K562 (cell line): ENCODE data around the gene HOXD13. TPM values are rescaled to one million over a fixed set of nuclear protein-coding genes. Genes with fewer than 3 reads are reported as not detected.
A peak's percentile ranks its signal among the peaks of the same experiment; 100 is the strongest.

Experiments
- ATAC-seq: fragments of 200-7000 bp; cut with Tn5 transposase; 3 replicates; pipeline ENCODE4 v1.9.1; 2020; ENCODE audit warnings: moderate library complexity
- BruUV-seq: library from RNA; stranded (reverse); fragments of 400-500 nt; replicated peaks from 2 replicates; lab custom pipeline; 2021; lab: Mats Ljungman, UMichigan
- CTCF ChIA-PET: fragments of 300-600 bp; formaldehyde crosslinking; extraction: SDS; loops from one replicate; lab custom pipeline; 2021; ENCODE audit warnings: low intra/inter-chr PET ratio; lab: Yijun Ruan, JAX
- POLR2A ChIA-PET: fragments of 300-600, 350-650 bp; sonication (Branson Sonifier 250); formaldehyde crosslinking; extraction: SDS; loops from one replicate; lab custom pipeline; 2021; ENCODE audit warnings: antibody characterized with exemption, inconsistent platforms; lab: Yijun Ruan, JAX
- DNase-seq, 4 experiments: peaks; one replicate each; pipeline versions ENCODE4 v3.0.0 to v3.0.0-alpha.2; 2011 to 2018; ENCODE audit warnings: low spot score in 3 of 4, mixed read lengths in 3 of 4; ENCODE audit errors: extremely low read depth in 1 of 4
- FAIRE-seq: peaks from 2 replicates; lab custom pipeline; 2011; peaks lifted over from hg19 to GRCh38; lab: Jason Lieb, UNC
- H2AFZ ChIP-seq: 2 replicates; pipeline ENCODE4 v1.6.0; 2011; ENCODE audit warnings: low read depth, low read length, control low read depth, inconsistent platforms
- H3K27ac ChIP-seq: fragments of 200-600 bp; 3 replicates; pipeline ENCODE4 v1.8.0; 2011; ENCODE audit warnings: low read depth, mild to moderate bottlenecking, control low read depth, inconsistent platforms, low read length, moderate library complexity, mixed read lengths; ENCODE audit errors: extremely low read depth
- H3K27me3 ChIP-seq, 2 experiments: fragments of 300-600 bp in 1 of 2; 2 replicates in 1 of 2; 3 replicates in 1 of 2; pipeline versions ENCODE4 v1.6.0 to v1.8.0; 2011; ENCODE audit warnings: inconsistent platforms in 2 of 2, low read length in 2 of 2, mild to moderate bottlenecking in 1 of 2, mixed read lengths in 1 of 2, moderate library complexity in 1 of 2; ENCODE audit not compliant: control insufficient read depth in 2 of 2, insufficient read depth in 2 of 2
- H3K36me3 ChIP-seq: fragments of 300-600 bp; 3 replicates; pipeline ENCODE4 v1.8.0; 2011; ENCODE audit warnings: mild to moderate bottlenecking, low read length, inconsistent platforms; ENCODE audit not compliant: control insufficient read depth, insufficient read depth
- H3K4me1 ChIP-seq, 2 experiments: fragments of 200-600 bp in 1 of 2; replicated peaks in 1 of 2; 2 replicates in 1 of 2; 3 replicates in 1 of 2; pipeline versions ENCODE4 v1.5.1 to v1.8.0; 2011; ENCODE audit warnings: inconsistent platforms in 2 of 2, low read length in 2 of 2, mild to moderate bottlenecking in 1 of 2, mixed read lengths in 1 of 2, moderate library complexity in 1 of 2; ENCODE audit not compliant: control insufficient read depth in 2 of 2, insufficient read depth in 2 of 2
- H3K4me2 ChIP-seq: 2 replicates; pipeline ENCODE4 v1.6.1; 2011; ENCODE audit warnings: low read length, control low read depth, inconsistent platforms, mixed read lengths; ENCODE audit not compliant: insufficient read depth
- H3K4me3 ChIP-seq: fragments of 200-600 bp; sonication (generic), shearing (Covaris generic); 2 replicates; pipeline ENCODE4 v1.5.1; 2016; ENCODE audit warnings: control low read depth, inconsistent platforms
- H3K79me2 ChIP-seq: fragments of 200-600 bp; 3 replicates; pipeline ENCODE4 v1.8.0; 2011; ENCODE audit warnings: low read length, inconsistent platforms; ENCODE audit not compliant: control insufficient read depth, insufficient read depth
- H3K9ac ChIP-seq, 2 experiments: 2 replicates each; pipeline versions ENCODE4 v1.6.0 to v1.6.1; 2011; ENCODE audit warnings: low read depth in 2 of 2, low read length in 2 of 2, control low read depth in 1 of 2, inconsistent platforms in 1 of 2, mild to moderate bottlenecking in 1 of 2, mixed read lengths in 1 of 2; ENCODE audit not compliant: insufficient read depth in 1 of 2
- H3K9me1 ChIP-seq: one replicate; pipeline ENCODE4 v1.6.0; 2011; ENCODE audit warnings: inconsistent platforms, mild to moderate bottlenecking, low read length, moderate library complexity; ENCODE audit not compliant: control insufficient read depth, insufficient read depth
- H3K9me3 ChIP-seq: replicated peaks from 2 replicates; pipeline ENCODE4 v1.5.1; 2011; ENCODE audit warnings: low read depth, low read length, inconsistent platforms; ENCODE audit not compliant: control insufficient read depth, insufficient read depth
- H4K20me1 ChIP-seq: replicated peaks from 2 replicates; pipeline ENCODE4 v1.6.1; 2011; ENCODE audit warnings: low read length, inconsistent platforms, mixed read lengths; ENCODE audit not compliant: control insufficient read depth, insufficient read depth
- CBX1 ChIP-seq: sonication (generic); IDR thresholded peaks from 2 replicates; pipeline ENCODE4 v1.6.1; 2016; ENCODE audit warnings: antibody characterized with exemption, low read depth, mild to moderate bottlenecking
- FUS ChIP-seq: fragments of 200-400 bp; formaldehyde crosslinking; optimal IDR thresholded peaks from 2 replicates; pipeline ENCODE3; 2017; ENCODE audit warnings: low read depth, low read length
- PCBP2 ChIP-seq: fragments of 200-400 bp; formaldehyde crosslinking; IDR thresholded peaks from 2 replicates; pipeline ENCODE4 v1.6.1; 2018; ENCODE audit warnings: low read length, low read depth, mild to moderate bottlenecking, moderate library complexity; ENCODE audit not compliant: poor library complexity, severe bottlenecking
- WGBS: fragments of 100-300 bp; shearing (Covaris generic); methylation state at CpG from one replicate; pipeline ENCODE4 v1.1.6; 2016; ENCODE audit warnings: low coverage, mixed read lengths; ENCODE audit not compliant: insufficient coverage; ENCODE audit errors: missing lambda C conversion rate; 5-methylcytosine and 5-hydroxymethylcytosine counted together
- in situ Hi-C: fragments of 300-500 bp; cut with MboI; formaldehyde crosslinking; loops from 4 replicates; pipeline ENCODE4 v1.15.0; 2018; ENCODE audit warnings: inconsistent platforms, mixed read lengths
- intact Hi-C: fragments of 100-400 bp; cut with micrococcal nuclease; formaldehyde crosslinking; loops from 2 replicates; pipeline ENCODE4 v1.14.2; 2022
- polyA plus RNA-seq, 8 experiments: library from polyadenylated mRNA; depleted of rRNA in 4 of 8; stranded (reverse) in 5 of 8; unstranded in 3 of 8; fragments of >200 nt; fragmentation: Nextera tagmentation in 2 of 8; fragmentation: Illumina TruSeq in 1 of 8; extraction: Ambion mirVana in 2 of 8; extraction: Trizol in 1 of 8; gene quantifications; 2 replicates each; pipeline versions ENCODE4 v1.2.1 to v1.2.3, GENCODE V29; 2011 to 2014; ENCODE audit warnings: inconsistent platforms in 1 of 8, missing spikeins in 1 of 8
- total RNA-seq, 7 experiments: library from RNA; depleted of rRNA in 6 of 7; stranded (reverse); fragments of >200 nt in 6 of 7; fragmentation: Illumina TruSeq in 2 of 7; extraction: Trizol in 2 of 7; gene quantifications; 2 replicates each; pipeline versions ENCODE4 v1.2.1 to v1.2.3, GENCODE V29; 2011 to 2021; ENCODE audit warnings: low replicate concordance in 1 of 7
- TF ChIP-seq, protein P1 (sequence below): fragments of 250-450 bp; sonication (Bioruptor Pico); IDR thresholded peaks from 2 replicates; pipeline ENCODE4 v1.5.0; 2021
- TF ChIP-seq, protein P2 (sequence below): fragments of 250-450 bp; sonication (Bioruptor Pico); IDR thresholded peaks from 2 replicates; pipeline ENCODE4 v1.9.0; 2021; ENCODE audit warnings: mild to moderate bottlenecking, inconsistent platforms

HOXD13 gene
- total and polyA plus RNA-seq, 9 of the 15 experiments (the other 6 are each of a cell fraction or from before 2014, with no cell fraction given): 0.03 to 0.04 TPM; not detected in 7

DNA sequence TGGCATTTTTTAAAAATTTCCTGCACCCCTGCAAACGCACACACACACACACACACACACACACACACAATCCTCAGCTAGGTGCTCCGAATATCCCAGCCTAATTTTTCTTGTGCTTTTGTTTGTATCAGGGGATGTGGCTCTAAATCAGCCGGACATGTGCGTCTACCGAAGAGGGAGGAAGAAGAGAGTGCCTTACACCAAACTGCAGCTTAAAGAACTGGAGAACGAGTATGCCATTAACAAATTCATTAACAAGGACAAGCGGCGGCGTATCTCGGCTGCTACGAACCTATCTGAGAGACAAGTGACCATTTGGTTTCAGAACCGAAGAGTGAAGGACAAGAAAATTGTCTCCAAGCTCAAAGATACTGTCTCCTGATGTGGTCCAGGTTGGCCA is 1.8 kb downstream of the HOXD13 start:
- Histone ChIP-seq H3K4me3 (no peak overlapping the region), H3K27ac (no peak overlapping the region), H3K9ac (no peak overlapping the region), H3K79me2 (no peaks in the 10 kb centered on the region), H3K36me3 (no peaks in the 10 kb centered on the region), H3K4me1 (peaks cover 8 to 24% of the 10 kb centered on the region in 2 experiments), H2AFZ (no peak overlapping the region), H3K4me2 (no peak overlapping the region), H3K27me3 (peaks cover 69 to 75% of the 10 kb centered on the region in 2 experiments), H3K9me1 (no peaks in the 10 kb centered on the region), H3K9me3 (no peaks in the 10 kb centered on the region), H4K20me1 (peaks cover 16% of the 10 kb centered on the region; the same call in 1 of the 2 replicates)
- intact Hi-C loops (no loop called here), in situ Hi-C loops (loop anchor here (25.0 kb wide), 1 partner anchor 1057 kb away; no protein-coding TSS in a partner anchor)
- BruUV-seq: no TSS peak
- TF ChIP-seq, protein P1, sequence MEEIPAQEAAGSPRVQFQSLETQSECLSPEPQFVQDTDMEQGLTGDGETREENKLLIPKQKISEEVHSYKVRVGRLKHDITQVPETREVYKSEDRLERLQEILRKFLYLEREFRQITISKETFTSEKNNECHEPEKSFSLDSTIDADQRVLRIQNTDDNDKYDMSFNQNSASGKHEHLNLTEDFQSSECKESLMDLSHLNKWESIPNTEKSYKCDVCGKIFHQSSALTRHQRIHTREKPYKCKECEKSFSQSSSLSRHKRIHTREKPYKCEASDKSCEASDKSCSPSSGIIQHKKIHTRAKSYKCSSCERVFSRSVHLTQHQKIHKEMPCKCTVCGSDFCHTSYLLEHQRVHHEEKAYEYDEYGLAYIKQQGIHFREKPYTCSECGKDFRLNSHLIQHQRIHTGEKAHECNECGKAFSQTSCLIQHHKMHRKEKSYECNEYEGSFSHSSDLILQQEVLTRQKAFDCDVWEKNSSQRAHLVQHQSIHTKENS (CRISPR knock-in tag): no peak
- TF ChIP-seq CBX1: no peak
- no peak for TF ChIP-seq FUS
- TF ChIP-seq, protein P2, sequence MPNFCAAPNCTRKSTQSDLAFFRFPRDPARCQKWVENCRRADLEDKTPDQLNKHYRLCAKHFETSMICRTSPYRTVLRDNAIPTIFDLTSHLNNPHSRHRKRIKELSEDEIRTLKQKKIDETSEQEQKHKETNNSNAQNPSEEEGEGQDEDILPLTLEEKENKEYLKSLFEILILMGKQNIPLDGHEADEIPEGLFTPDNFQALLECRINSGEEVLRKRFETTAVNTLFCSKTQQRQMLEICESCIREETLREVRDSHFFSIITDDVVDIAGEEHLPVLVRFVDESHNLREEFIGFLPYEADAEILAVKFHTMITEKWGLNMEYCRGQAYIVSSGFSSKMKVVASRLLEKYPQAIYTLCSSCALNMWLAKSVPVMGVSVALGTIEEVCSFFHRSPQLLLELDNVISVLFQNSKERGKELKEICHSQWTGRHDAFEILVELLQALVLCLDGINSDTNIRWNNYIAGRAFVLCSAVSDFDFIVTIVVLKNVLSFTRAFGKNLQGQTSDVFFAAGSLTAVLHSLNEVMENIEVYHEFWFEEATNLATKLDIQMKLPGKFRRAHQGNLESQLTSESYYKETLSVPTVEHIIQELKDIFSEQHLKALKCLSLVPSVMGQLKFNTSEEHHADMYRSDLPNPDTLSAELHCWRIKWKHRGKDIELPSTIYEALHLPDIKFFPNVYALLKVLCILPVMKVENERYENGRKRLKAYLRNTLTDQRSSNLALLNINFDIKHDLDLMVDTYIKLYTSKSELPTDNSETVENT (CRISPR knock-in tag): no peak
- TF ChIP-seq PCBP2: no peak
- DNase-seq (no peak), FAIRE-seq (peak; percentile 40), ATAC-seq (no peak)
- CTCF ChIA-PET: no interaction called here
- POLR2A ChIA-PET: no interaction called here
- 4% methylated on average over 12 of the region's 12 CpGs for WGBS
